ENCODE data around the gene CA10.

Gene CA10

GRCh38 chr17:51585514-51586104 is 572.9 kb downstream of the CA10 start:
- H3K27me3 ChIP-seq (replicated peaks; ENCODE audit: control insufficient read depth, insufficient read depth, low read length), result no peaks in the 10 kb centered on the region
- no peak overlapping the region for H3K4me3 ChIP-seq (ENCODE audit: low read length)
- no peaks in the 10 kb centered on the region for H3K36me3 ChIP-seq (ENCODE audit: control insufficient read depth, insufficient read depth, low read length, severe bottlenecking)
- DNase-seq (ENCODE audit: low read depth), result no peak
- no peaks in the 10 kb centered on the region for H3K9me3 ChIP-seq (ENCODE audit: control insufficient read depth, low read length)
- H3K9ac ChIP-seq (ENCODE audit: low read length), result no peak overlapping the region
- H3K4me1 ChIP-seq (ENCODE audit: control insufficient read depth, insufficient read depth, low read length), result no peaks in the 10 kb centered on the region

GRCh38 chr17:51580869-51581268 is 577.6 kb downstream of the CA10 start:
- Histone ChIP-seq H3K9me3 (ENCODE audit: control insufficient read depth, low read length) (no peaks in the 10 kb centered on the region), H3K36me3 (ENCODE audit: control insufficient read depth, insufficient read depth, low read length, severe bottlenecking) (no peaks in the 10 kb centered on the region), H3K4me3 (ENCODE audit: low read length) (no peak overlapping the region), H3K4me1 (ENCODE audit: control insufficient read depth, insufficient read depth, low read length) (no peaks in the 10 kb centered on the region), H3K9ac (ENCODE audit: low read length) (no peak overlapping the region), H3K27me3 (replicated peaks; ENCODE audit: control insufficient read depth, insufficient read depth, low read length) (no peaks in the 10 kb centered on the region)
- DNase-seq (ENCODE audit: low read depth), result no peak
